ENCODE measurements around the gene GDF10. TPM values are rescaled to one million over a fixed set of nuclear protein-coding genes. Genes with fewer than 3 reads are reported as not detected.

Gene GDF10
- polyA plus RNA-seq, 1 donor from 2014 or later: 0.66 TPM

- no peak for TF ChIP-seq RAD21 (conservative IDR thresholded peaks at IDR 0.05)
- no peak for TF ChIP-seq TAF1 (IDR thresholded peaks at IDR 0.05; ENCODE audit: low read depth)
- TF ChIP-seq REST (IDR thresholded peaks at IDR 0.05; ENCODE audit: borderline replicate concordance): no peak
- no peak for TF ChIP-seq EZH2 (IDR thresholded peaks at IDR 0.05; ENCODE audit: borderline replicate concordance, insufficient read depth, low read length, poor library complexity, severe bottlenecking)
- no peak for TF ChIP-seq CTCF (IDR thresholded peaks at IDR 0.05; ENCODE audit: poor library complexity, severe bottlenecking)
- no peak for TF ChIP-seq POLR2AphosphoS5 (IDR thresholded peaks at IDR 0.05)
- TF ChIP-seq SMC3 (conservative IDR thresholded peaks at IDR 0.05; ENCODE audit: poor library complexity): no peak
- TF ChIP-seq EP300 (conservative IDR thresholded peaks at IDR 0.05; ENCODE audit: poor library complexity, severe bottlenecking): no peak
- TF ChIP-seq MXI1 (conservative IDR thresholded peaks at IDR 0.05; ENCODE audit: poor library complexity, severe bottlenecking): no peak
- no peak overlapping the region for H3K4me2 ChIP-seq (ENCODE audit: low read length)
- H3K27ac ChIP-seq (ENCODE audit: low read length): no peak overlapping the region
Measured at GRCh38 chr10:47296156-47296894, 3.7 kb upstream of the GDF10 start.

GRCh38 chr10:47296941-47297340, 3.1 kb upstream of the GDF10 start:
- TF ChIP-seq TAF1 (IDR thresholded peaks at IDR 0.05; ENCODE audit: low read depth) (no peak), MXI1 (conservative IDR thresholded peaks at IDR 0.05; ENCODE audit: poor library complexity, severe bottlenecking) (no peak), EZH2 (IDR thresholded peaks at IDR 0.05; ENCODE audit: borderline replicate concordance, insufficient read depth, low read length, poor library complexity, severe bottlenecking) (no peak), CTCF (IDR thresholded peaks at IDR 0.05; ENCODE audit: poor library complexity, severe bottlenecking) (no peak), RAD21 (conservative IDR thresholded peaks at IDR 0.05) (no peak), REST (IDR thresholded peaks at IDR 0.05; ENCODE audit: borderline replicate concordance) (no peak), EP300 (conservative IDR thresholded peaks at IDR 0.05; ENCODE audit: poor library complexity, severe bottlenecking) (no peak), POLR2AphosphoS5 (IDR thresholded peaks at IDR 0.05) (no peak), SMC3 (conservative IDR thresholded peaks at IDR 0.05; ENCODE audit: poor library complexity) (no peak)
- no peaks in the 10 kb centered on the region for H4K20me1 ChIP-seq (ENCODE audit: insufficient read depth)
- H3K4me2 ChIP-seq (ENCODE audit: low read length): no peak overlapping the region
- no peak overlapping the region for H3K27ac ChIP-seq (ENCODE audit: low read length)
- no peaks in the 10 kb centered on the region for H3K9me3 ChIP-seq (ENCODE audit: low read length)
- peaks cover 28% of the 10 kb centered on the region for H3K27me3 ChIP-seq (ENCODE audit: insufficient read depth, low read depth, low read length)
- H3K4me3 ChIP-seq (ENCODE audit: low read length): no peak overlapping the region
- no peak overlapping the region for H2AFZ ChIP-seq (ENCODE audit: low read depth, low read length)
- no peaks in the 10 kb centered on the region for H3K9me2 ChIP-seq (ENCODE audit: insufficient read depth, low read length)
- H3K9ac ChIP-seq (ENCODE audit: low read length): no peak overlapping the region
- H3F3A ChIP-seq (ENCODE audit: insufficient read depth, low read length, poor library complexity, severe bottlenecking): no peaks in the 10 kb centered on the region
- no peaks in the 10 kb centered on the region for H3K79me2 ChIP-seq (replicated peaks; ENCODE audit: insufficient read depth, low read length)
- H3K36me3 ChIP-seq (ENCODE audit: insufficient read depth, low read length): no peaks in the 10 kb centered on the region

More at GRCh38 chr10:47296156-47296894, 3.7 kb upstream of the GDF10 start:
- H3F3A ChIP-seq (ENCODE audit: insufficient read depth, low read length, poor library complexity, severe bottlenecking): no peaks in the 10 kb centered on the region
- no peak overlapping the region for H3K4me3 ChIP-seq (ENCODE audit: low read length)
- H4K20me1 ChIP-seq (ENCODE audit: insufficient read depth): no peaks in the 10 kb centered on the region
- H3K79me2 ChIP-seq (replicated peaks; ENCODE audit: insufficient read depth, low read length): no peaks in the 10 kb centered on the region
- no peak overlapping the region for H3K9ac ChIP-seq (ENCODE audit: low read length)
- H3K9me2 ChIP-seq (ENCODE audit: insufficient read depth, low read length): no peaks in the 10 kb centered on the region
- H3K36me3 ChIP-seq (ENCODE audit: insufficient read depth, low read length): no peaks in the 10 kb centered on the region
- H3K9me3 ChIP-seq (ENCODE audit: low read length): no peaks in the 10 kb centered on the region
- no peak overlapping the region for H2AFZ ChIP-seq (ENCODE audit: low read depth, low read length)
- peaks cover 21% of the 10 kb centered on the region for H3K27me3 ChIP-seq (ENCODE audit: insufficient read depth, low read depth, low read length)

All from neural cell (in vitro differentiated cells).